H1 (cell line): ENCODE results near the gene TMPRSS13.

Experiments used
- CTCF ChIP-seq, 3 experiments: IDR thresholded peaks; 1 replicate in 2 of 3; 2 replicates in 1 of 3; pipeline versions ENCODE4 v1.5.1 to v1.6.1; 2011; ENCODE audit warnings: low read length in 3 of 3, mild to moderate bottlenecking in 3 of 3, inconsistent platforms in 2 of 3, low read depth in 1 of 3, moderate library complexity in 1 of 3; ENCODE audit not compliant: insufficient read depth in 1 of 3; ENCODE audit errors: control extremely low read depth in 1 of 3
- TAF1 ChIP-seq: IDR thresholded peaks from 2 replicates; pipeline ENCODE4 v1.6.1; 2011; ENCODE audit warnings: mild to moderate bottlenecking, low read depth, low read length

GRCh38 chr11:117928446-117929141 is 608 bp downstream of the TMPRSS13 start:
- no peak for TF ChIP-seq CTCF (IDR thresholded peaks at IDR 0.05; ENCODE audit: control extremely low read depth in 1 of 3, insufficient read depth in 1 of 3, low read depth in 1 of 3, low read length in 3 of 3)
- no peak for TF ChIP-seq TAF1
